ENCODE results near the gene ATXN10. TPM values are rescaled to one million over a fixed set of nuclear protein-coding genes. Genes with fewer than 3 reads are reported as not detected.

ATXN10 gene
- total RNA-seq, 1 experiment from 2014 or later, result 135 TPM

- Histone ChIP-seq H3K27ac (ENCODE audit: low read depth, low read length) (no peak overlapping the region), H3K4me2 (ENCODE audit: low read length) (no peak overlapping the region), H3K4me1 (ENCODE audit: control insufficient read depth in 1 of 2, insufficient read depth in 2 of 2, low read length in 2 of 2) (peaks cover 0 to 10% of the 10 kb centered on the region in 2 experiments; a peak in 1 of 4 replicates), H3K79me2 (ENCODE audit: insufficient read depth, low read length) (peaks cover 6% of the 10 kb centered on the region), H3K4me3 (replicated peaks in 1 of 2; ENCODE audit: low read depth in 1 of 2, low read length in 2 of 2) (no peak overlapping the region), H3K9me2 (ENCODE audit: insufficient read depth) (no peaks in the 10 kb centered on the region), H4K20me1 (ENCODE audit: insufficient read depth) (no peaks in the 10 kb centered on the region), H3K9me3 (ENCODE audit: control insufficient read depth in 1 of 2, insufficient read depth in 1 of 2, low read depth in 1 of 2, low read length in 2 of 2) (no peaks in the 10 kb centered on the region), H3K36me3 (ENCODE audit: control insufficient read depth in 1 of 2, insufficient read depth in 2 of 2, low read length in 2 of 2) (no peaks in the 10 kb centered on the region), H2AFZ (ENCODE audit: low read depth, low read length, poor library complexity, severe bottlenecking) (no peak overlapping the region), H3K9ac (ENCODE audit: low read length) (no peak overlapping the region), H3K27me3 (ENCODE audit: insufficient read depth, low read length) (no peaks in the 10 kb centered on the region)
- DNase-seq (ENCODE audit: low read depth, low spot score) (no peak), ATAC-seq (no peak)
- TF ChIP-seq YY1 (IDR thresholded peaks at IDR 0.05; ENCODE audit: extremely low read depth, insufficient replicate concordance, low read depth, low read length), result no peak
- no peak for TF ChIP-seq RAD21 (IDR thresholded peaks at IDR 0.05; ENCODE audit: low read depth)
- no peak for TF ChIP-seq ZBTB33 (IDR thresholded peaks at IDR 0.05; ENCODE audit: extremely low read depth, insufficient replicate concordance, low read length)
- TF ChIP-seq TCF7L2 (IDR thresholded peaks at IDR 0.05; ENCODE audit: borderline replicate concordance, extremely low read depth, insufficient read depth, insufficient read length), result no peak
- TF ChIP-seq CTCF (IDR thresholded peaks at IDR 0.05 in 2 of 3, conservative IDR thresholded peaks at IDR 0.05 in 1 of 3; ENCODE audit: borderline replicate concordance in 1 of 3, insufficient read depth in 1 of 3, low read depth in 2 of 3, low read length in 2 of 3), result no peak
- no peak for TF ChIP-seq ZFX (IDR thresholded peaks at IDR 0.05)
- POLR2A ChIA-PET, result no interaction called here
- RAD21 ChIA-PET (ENCODE audit: low non-redundant PET in 1 of 2, low total read pairs in 2 of 2, uncharacterized antibody in 2 of 2, unreplicated experiment in 2 of 2), result no interaction called here
- intact Hi-C loops (cut with micrococcal nuclease), result no loop called here
- BruUV-seq (replicated peaks), result no TSS peak
- CTCF ChIA-PET, result no interaction called here
These were observed 116.1 kb downstream of the ATXN10 start for GRCh38 chr22:45787759-45788158.
